Activated CD8-positive, alpha-beta memory T cell treated with anti-CD3 and anti-CD28 coated beads, Interleukin-2, amount 50 U/mL, for 24 hours (primary cell): ENCODE data around the gene DHX38.
A peak's percentile ranks its signal among the peaks of the same experiment; 100 is the strongest.

ENCODE experiments used
- DNase-seq: peaks from one replicate; pipeline ENCODE4 v3.0.0-alpha.2; 2020; ENCODE audit errors: extremely low read depth

DHX38 gene

DNA sequence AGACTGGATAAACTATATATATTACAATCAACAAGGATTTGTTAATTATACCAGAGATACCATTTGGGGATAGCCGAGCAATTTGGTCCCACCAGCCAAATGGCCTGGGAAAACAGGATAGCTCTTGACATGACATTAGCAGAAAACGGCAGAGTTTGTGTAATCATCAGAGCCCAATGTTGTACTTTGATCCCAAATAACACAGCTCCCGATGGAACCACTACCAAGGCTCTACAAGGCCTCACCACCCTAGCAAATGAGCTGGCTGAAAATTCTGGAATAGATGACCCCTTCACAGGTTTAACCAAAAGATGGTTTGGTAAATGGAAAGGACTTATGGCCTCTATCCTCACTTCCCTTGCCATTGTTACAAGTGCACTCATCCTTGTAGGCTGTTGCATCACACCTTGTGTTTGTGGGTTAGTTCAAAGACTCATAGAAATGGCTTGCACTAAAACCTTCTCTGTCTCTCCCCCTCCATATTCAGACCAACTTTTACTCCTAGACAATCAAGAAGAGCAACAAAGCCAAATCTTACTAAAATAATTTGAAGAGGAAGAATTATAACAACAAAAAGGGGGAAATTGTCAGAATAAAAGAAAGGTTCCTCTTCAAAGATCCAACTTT, 9.8 kb upstream of the DHX38 start:
- DNase-seq, result no peak

DNA sequence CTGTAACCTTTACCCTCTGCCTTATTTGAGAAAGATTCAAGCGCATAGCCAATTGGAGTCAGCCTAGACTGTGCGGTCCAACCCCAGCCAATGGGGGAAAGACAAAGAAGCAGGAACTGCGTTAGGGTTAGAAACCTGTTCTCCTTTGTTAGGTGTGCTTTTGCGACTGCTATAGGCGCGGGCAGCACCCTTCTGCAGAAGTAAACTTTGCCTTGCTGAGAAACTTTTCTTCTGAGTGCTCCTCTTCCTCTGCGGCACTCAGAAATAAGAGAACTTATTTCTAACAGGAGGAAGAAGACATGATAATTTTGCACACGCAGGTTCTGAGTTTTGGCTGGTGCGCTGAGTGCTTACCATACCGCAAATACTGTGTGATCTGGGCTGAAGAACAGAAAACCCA, 9.2 kb upstream of the DHX38 start:
- no peak for DNase-seq

DNA sequence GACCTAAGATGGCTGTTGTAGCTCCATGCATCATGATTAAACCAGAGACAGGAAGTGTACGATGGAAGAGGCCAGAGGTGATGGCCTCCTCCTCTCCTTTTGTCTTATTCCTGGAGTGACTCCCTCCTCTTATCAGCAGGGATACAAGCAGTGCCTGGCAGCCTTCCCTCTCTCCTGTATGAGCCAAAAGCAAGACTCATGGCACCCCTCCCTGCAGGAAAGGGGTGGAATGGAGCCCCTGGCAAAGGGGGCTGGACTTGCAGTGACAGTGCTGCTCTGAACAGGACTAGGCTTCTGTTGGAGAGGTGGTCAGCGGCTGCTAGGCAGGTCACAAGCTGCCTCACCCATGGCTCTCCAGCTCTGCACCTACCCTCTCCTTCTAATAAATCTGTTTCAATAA, 8.6 kb upstream of the DHX38 start:
- no peak for DNase-seq

DNA sequence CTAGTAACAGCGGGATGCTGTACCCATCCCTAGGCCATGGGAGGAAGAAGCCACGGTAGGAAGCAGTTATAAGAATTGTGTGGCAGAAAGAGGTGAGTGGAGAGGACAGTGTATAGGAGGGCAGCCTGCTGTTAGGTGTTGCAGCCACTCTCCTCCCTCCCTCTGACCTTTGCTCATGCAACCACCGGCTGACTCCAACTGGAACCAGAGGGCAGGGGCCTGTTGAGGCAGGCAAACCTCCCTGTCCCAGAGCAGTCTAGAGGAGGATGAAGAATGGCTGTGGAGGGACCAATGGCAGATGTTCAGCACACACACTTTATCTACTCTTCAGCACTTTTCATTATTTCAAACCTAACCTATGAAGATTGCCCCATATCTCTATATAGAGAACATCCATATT, 2.4 kb upstream of the DHX38 start:
- no peak for DNase-seq

DNA sequence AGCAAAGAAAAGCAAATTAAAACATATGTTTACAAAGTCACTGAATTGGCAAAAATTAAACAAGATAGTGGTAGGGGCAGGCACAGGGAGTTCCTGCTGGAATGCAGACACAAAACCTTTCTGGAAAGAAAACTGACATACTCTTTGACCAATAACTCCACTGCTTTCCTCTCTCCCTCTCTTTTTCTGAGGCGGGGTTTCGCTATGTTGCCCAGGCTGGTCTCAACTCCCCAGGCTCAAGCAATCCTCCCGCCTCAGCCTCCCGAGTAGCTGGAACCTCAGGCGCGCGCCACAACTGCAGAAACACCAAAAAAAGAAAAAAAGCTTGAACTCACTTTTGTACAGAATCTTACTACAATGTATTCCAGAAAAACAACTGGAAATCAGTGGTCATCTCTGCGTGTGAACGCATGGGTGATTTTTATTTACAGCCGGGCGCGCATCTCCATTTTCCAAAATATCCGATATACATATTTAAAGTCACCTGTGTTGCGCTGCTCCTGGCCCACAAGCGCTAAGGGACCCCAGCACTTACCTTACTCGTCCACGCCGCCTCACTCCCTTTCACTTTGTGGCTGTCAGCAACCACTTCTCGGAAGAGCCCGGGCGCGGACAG, 707 bp upstream of the DHX38 start:
- no peak for DNase-seq

DNA sequence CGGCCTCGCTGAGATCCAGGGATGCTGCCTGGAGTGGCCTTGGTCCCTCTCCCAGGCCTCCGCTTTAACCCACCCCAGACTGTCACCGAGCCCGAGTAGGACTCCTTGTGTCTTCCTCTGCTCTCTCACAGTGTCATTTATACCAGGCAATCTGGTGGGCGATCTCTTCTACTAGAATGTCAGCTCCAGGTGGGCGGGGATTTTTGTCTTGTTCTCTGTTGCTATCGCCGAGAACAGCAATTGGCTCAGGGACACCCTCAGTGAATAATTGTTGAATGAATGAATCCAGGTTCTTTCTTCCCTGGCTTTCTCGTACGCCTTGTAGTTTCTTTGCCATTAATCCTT, 591 bp downstream of the DHX38 start:
- peak; percentile 15 for DNase-seq

DNA sequence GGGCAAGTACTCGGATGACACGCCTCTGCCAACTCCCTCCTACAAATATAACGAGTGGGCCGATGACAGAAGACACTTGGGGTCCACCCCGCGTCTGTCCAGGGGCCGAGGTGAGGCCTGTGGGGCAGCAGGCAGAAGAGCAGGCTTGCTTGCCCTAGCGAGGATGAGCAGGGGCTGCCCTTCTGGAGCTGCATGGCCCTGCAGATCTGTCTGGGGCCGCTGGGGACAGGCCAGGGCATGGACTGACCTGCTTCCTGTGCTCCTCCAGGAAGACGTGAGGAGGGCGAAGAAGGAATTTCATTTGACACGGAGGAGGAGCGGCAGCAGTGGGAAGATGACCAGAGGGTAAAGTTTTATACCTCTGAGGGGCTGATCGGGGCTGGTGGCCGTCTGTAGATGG, 5.3 kb downstream of the DHX38 start:
- no peak for DNase-seq

DNA sequence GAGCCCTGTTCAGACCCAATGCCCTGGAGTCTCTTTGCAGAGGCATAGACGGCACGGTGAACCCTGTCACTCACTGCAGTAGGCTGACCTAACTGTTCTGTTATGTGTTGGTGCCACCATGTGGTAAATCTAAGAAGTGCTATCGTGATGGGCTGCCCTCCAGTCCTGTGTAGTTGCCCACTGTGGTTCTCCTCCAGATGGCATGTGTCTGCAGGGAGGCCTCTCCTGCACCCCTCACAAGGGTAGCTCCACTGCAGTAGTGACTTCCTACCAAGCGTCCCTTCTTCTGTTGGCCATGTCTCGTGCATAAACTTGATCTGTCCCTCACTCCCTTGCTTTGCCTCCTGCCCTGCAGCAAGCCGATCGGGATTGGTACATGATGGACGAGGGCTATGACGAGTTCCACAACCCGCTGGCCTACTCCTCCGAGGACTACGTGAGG, 5.8 kb downstream of the DHX38 start:
- peak; percentile 10 for DNase-seq

DNA sequence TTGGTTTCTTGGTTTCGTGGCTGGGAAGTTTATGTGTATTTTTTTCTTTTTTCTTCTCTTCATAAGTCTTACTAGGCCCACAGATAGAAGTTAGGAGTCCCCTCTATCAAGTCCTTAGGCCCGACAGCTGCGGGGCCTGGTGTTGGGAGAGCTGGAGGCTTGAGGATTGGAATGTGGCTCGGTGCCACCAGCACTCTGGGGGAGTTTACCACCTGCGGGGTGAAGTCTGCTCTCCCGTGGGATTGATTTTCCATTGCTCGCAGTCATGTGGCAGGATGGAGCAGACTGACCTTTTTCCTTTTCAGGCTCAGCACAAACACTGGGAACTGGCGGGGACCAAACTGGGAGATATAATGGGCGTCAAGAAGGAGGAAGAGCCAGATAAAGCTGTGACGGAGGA, 7.5 kb downstream of the DHX38 start:
- no peak for DNase-seq

DNA sequence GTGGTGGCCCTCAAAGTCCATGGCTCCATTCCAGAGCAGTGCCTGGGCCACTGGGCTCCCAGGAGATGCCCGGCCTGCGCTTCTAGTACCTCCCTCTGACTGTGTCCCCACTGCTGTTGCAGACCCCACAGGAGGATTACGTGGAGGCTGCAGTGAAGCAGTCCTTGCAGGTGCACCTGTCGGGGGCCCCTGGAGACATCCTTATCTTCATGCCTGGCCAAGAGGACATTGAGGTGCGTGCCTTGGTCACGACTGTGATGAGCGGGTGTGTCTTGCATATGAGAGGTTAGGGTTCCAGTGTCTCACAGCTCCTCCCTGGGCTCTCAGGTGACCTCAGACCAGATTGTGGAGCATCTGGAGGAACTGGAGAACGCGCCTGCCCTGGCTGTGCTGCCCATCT, 11.3 kb downstream of the DHX38 start:
- DNase-seq, result no peak

DNA sequence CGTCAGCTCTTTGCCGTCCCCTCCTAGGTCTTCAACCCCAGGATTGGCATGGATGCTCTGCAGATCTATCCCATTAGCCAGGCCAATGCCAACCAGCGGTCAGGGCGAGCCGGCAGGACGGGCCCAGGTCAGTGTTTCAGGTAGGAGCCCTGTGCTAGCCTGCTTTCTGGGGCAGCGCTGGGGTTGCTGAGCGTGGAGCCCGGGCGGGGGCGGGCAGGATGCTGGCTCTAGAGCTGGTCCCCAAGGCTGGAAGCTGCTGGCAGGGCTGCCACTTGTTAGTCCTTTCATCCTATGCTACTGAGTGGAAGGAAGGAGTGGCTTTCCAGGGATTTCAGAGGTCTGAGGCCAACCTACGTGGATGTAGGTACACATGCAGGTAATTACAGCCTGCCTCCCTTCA, 12.3 kb downstream of the DHX38 start:
- no peak for DNase-seq

DNA sequence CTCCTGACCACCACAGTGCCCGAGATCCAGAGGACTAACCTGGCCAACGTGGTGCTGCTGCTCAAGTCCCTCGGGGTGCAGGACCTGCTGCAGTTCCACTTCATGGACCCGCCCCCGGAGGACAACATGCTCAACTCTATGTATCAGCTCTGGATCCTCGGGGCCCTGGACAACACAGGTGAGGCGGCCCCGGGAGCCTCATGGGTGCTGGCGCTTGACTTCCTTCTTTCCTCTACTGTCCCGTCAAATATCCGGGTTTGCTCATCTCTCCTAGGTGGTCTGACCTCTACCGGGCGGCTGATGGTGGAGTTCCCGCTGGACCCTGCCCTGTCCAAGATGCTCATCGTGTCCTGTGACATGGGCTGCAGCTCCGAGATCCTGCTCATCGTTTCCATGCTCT, 13.7 kb downstream of the DHX38 start:
- DNase-seq, result no peak

DNA sequence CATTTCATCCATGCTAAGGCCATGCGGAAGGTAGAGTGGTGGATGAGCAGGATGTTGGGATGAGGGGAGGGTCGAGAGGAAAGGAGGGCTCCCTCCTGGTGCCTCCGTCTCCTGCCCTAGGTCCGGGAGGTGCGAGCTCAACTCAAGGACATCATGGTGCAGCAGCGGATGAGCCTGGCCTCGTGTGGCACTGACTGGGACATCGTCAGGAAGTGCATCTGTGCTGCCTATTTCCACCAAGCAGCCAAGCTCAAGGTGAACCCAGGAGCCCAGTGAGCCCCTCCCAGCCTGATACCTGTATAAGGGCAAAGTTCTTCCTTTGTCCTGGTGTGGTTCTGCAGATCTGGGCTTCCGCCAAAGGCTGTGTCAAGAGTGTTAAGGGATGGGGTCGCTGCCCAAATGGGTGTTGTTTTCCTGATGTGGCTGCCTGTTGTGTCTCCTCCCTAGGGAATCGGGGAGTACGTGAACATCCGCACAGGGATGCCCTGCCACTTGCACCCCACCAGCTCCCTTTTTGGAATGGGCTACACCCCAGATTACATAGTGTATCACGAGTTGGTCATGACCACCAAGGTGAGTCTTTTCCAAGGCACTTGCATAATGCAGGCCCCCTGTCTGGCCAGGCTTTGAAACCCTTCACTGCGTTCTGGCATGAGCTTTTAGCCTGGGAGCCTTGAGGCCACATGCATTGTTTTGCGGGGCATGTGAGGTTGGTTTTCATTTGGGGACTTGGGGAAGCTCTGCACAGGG, 14.9 kb downstream of the DHX38 start:
- no peak for DNase-seq

DNA sequence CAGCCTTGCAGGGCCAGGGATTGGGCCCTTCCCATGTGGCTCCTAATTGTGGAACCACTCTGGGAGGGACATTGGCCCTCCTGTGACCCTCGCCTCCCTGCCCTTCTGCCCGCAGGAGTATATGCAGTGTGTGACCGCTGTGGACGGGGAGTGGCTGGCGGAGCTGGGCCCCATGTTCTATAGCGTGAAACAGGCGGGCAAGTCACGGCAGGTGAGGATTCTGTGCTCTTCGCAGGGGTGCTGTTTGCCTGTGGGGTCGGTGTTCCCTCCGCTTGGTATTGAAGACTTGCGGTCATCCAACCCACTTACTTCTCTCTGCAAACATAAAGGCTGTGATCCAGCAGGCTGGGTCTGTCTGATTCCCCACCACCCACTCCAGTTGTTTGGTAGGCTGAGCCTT, 15.7 kb downstream of the DHX38 start:
- no peak for DNase-seq

DNA sequence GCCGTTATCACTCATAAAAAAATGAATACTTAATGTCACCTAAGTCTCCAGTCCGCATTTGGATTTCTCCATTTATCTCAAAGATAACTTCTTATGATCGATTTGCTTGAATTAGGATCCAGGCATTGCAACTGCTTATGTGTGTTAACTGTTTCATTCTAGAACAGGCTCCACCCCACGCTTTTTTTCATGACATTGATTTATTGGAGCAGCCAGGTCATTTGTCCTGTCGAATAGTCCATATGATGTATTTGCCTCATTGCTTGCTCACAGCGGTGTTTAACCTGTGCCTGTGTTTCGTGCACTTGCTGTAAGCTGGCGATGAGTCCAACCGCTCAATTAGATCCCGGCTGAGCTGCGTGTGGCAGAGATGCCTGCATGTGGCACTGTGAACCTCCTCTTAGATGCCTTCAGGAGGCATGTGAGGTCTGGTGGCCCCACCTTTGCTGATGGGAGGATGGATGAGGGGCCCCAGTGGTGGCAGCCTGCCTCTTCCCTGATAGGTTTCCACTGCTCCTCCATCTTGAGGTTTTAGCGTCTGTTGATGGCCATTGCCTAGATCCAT, 16.4 kb downstream of the DHX38 start:
- no peak for DNase-seq

DNA sequence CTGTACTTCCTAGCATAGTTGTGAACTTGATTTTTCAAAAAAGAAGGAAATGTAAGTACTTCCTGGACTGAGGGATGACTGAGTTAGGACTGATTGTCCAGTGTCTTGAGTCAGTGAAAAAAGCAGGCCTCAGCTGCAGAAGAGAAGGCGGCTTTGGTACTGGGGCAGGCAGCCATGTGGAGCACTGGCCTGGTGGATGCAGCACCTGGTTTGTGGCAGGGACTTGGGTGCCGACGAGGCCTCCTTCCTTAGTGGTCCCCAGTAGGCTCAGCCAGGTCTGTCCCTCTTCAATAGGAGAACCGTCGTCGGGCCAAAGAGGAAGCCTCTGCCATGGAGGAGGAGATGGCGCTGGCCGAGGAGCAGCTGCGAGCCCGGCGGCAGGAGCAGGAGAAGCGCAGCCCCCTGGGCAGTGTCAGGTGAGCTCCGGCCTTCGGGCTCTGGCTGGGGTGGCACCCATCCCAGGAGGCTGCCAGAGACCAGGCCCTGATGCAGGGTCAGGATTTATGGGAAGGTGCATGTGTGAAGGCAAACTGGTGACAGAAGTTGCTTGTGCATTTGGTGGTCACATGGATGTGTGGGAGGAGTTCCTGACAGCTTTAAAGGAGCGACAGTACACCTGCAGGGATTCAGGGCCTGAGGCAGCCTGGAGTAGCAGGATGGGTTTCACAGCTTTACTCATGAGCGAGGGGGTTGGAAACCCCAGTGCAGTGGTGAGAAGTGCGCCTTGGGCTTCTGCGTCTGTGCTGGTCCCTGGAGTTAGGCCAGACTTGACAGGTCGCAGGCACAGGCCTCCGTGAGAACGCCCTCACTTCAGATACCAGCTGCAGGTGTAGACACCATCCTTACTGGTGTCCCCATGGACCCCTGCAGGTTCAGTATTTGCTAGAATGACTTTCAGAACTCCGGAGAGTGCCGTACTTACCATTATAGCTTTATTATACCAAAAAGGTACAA, 17.3 kb downstream of the DHX38 start:
- no peak for DNase-seq

DNA sequence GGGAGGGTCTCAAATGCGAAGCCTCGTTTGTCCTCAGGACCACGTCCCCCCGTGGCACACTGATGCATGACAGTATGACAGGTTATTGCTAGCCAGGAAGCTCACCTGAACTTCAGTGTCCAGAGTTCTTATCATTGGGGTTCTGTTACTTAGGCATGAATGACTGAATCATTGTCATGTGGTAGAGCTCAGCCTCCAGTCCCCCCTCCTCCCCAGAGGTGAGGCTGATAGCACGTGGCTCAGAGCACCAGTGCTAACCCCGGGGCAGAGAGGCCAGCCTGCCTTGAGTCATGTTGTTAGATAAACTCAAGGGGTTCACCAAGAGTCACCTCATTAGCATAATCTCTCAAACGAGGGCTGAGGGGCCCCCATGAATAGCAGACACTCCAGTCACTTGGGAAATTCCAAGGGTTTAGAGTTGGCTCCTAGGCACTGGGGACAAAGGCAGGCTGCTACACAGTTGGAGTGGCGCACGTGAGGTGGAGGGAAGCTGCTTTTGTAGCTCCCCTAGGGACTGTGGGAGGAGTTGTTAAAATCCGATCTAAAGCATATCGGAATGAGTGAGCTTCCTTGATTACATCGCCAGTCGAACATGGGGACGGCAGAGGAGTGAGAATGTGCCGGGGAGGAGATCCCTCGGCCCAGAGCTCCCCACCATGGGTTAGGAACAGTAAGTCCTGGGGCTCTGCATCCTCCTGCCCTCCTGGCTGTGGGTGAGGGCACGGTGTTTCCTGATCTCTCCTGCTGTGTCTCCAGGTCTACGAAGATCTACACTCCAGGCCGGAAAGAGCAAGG, 18.2 kb downstream of the DHX38 start:
- DNase-seq, result no peak

DNA sequence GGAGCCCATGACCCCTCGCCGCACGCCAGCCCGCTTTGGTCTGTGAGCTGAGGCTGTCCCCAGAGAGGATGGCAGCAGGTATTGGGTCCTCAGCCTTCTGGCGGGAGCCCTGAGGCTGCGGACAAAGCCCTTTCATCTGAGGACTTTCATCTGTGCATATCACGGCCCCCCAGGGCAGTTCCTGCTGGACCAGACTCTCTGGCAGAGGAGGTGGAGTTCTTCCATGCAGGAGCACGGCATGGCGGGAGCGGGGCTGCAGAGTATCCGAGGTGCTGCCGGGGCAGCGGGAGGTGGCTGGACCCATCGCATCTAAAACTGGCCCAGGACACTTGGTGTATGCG, 18.8 kb downstream of the DHX38 start:
- DNase-seq, result no peak

DNA sequence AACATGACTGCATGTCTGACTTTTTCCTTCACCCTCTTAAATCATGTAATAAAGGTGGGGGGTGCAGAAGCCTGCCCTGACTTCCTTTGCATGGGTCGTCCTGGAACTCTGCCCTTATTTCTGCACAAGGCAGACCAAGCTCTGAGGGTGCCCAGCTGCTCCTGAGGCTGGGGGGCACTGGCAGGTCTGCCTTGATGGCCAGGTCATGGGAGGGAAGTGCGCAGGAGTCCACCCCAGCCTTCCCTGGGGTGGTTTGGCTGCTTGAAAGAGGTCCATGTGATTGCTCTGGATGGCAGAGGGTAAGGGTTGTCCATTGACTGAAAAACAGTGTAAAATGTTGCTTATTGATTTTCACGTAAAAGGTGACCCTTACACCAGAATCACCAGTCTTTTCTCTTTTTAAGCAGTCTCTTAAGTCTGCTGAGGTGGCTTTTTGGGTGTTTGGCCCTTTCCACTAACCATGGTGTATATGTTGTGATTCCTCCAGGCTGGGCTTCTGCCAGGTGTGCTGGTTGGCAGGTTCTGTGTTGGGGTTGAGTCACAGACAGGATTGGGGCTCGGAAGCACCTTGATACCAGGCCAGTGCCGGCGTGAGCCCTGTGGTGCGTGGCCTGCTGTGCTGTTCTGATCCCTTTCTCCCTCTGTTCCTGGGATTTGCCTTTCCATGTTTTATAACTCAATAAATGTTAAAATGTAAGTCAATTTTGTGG, 19.4 kb downstream of the DHX38 start:
- DNase-seq, result no peak

DNA sequence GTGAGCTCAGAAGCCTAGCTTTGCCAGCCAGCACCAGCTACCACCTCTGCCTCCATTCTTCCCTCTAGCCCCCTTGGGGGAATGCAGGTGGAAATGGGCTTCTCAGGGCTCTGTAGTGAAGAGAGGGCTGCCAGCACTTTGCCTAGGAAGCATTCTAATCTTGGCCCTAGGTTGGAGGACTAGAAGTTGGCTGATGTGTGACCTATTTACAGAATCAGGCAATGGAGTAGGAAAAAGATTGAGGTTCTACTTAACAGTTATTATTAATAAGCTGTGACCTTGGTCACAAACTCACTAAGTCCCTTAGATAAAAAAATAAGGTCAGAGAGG, 19.9 kb downstream of the DHX38 start:
- DNase-seq, result no peak

DNA sequence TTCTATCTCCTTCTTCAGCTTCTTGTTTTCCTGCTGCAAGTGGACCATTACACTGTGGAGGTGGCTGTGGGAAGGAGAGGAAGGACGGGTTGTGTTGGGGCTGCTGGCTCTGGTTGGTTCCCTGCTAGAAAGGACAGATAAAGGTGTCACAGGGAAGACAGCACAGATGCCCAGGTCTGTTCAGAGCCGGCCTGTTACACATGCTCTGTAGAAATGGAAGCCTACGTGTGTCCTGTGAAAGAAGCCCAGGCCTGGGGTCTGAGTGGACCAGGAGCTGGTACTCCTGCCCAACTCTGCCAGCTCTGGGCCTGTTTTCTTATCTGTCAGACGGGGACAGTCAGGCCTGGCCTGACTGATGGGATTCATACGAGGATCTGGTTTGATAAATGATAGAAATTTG, 26.4 kb downstream of the DHX38 start:
- DNase-seq, result no peak
